Measurements from ENCODE around the gene DAZAP1. TPM values are rescaled to one million over a fixed set of nuclear protein-coding genes. Genes with fewer than 3 reads are reported as not detected.

DAZAP1 gene
- total and polyA plus RNA-seq, 4 donors = 5.4 to 45.0 (median 29.7) TPM

GRCh38 chr19:1433119-1434039 is 26.0 kb downstream of the DAZAP1 start:
- DNase-seq (ENCODE audit: low spot score) = no peak
- no peak overlapping the region for H3K27ac ChIP-seq (ENCODE audit: low read depth in 1 of 2, low read length in 2 of 2)
- peaks cover 4 to 40% (median 23%) of the 10 kb centered on the region in 4 donors for H3K36me3 ChIP-seq (ENCODE audit: control insufficient read depth in 4 of 4, insufficient read depth in 3 of 4, low read depth in 1 of 4, low read length in 3 of 4)
- WGBS = 91% methylated on average over 47 of the region's 47 CpGs
- H3K4me3 ChIP-seq (ENCODE audit: low read depth in 1 of 3, low read length in 3 of 3) = no peak overlapping the region
- H3K4me1 ChIP-seq (ENCODE audit: control insufficient read depth in 4 of 4, insufficient read depth in 4 of 4, low read length in 3 of 4) = peaks cover 0 to 15% (median 7%) of the 10 kb centered on the region in 4 donors
- H3K27me3 ChIP-seq (ENCODE audit: control insufficient read depth in 4 of 4, insufficient read depth in 4 of 4, low read length in 3 of 4) = no peaks in the 10 kb centered on the region
- no peaks in the 10 kb centered on the region for H3K9me3 ChIP-seq (ENCODE audit: control insufficient read depth in 4 of 4, low read length in 3 of 4)
- no peak for TF ChIP-seq JUND (IDR thresholded peaks at IDR 0.05)
- no peak for TF ChIP-seq ZBTB33 (IDR thresholded peaks at IDR 0.05)
- TF ChIP-seq HNF4G (IDR thresholded peaks at IDR 0.05) = no peak
- no peak for TF ChIP-seq YY1 (IDR thresholded peaks at IDR 0.05)
- no peak for TF ChIP-seq TAF1 (conservative IDR thresholded peaks at IDR 0.05)
- no peak for TF ChIP-seq FOXA1 (IDR thresholded peaks at IDR 0.05)
- TF ChIP-seq NR2F2 (IDR thresholded peaks at IDR 0.05) = no peak
- TF ChIP-seq MAX (IDR thresholded peaks at IDR 0.05) = no peak
- no peak for TF ChIP-seq SP1 (IDR thresholded peaks at IDR 0.05)
- no peak for TF ChIP-seq GABPA (IDR thresholded peaks at IDR 0.05 in 1 of 2, conservative IDR thresholded peaks at IDR 0.05 in 1 of 2)
- no peak overlapping the region for H3K9ac ChIP-seq (ENCODE audit: low read depth in 1 of 2, low read length in 2 of 2)

GRCh38 chr19:1434040-1434366 is 26.6 kb downstream of the DAZAP1 start:
- H3K36me3 ChIP-seq (ENCODE audit: control insufficient read depth in 4 of 4, insufficient read depth in 3 of 4, low read depth in 1 of 4, low read length in 3 of 4) = peaks cover 4 to 38% (median 21%) of the 10 kb centered on the region in 4 donors
- H3K9ac ChIP-seq (ENCODE audit: low read depth in 1 of 2, low read length in 2 of 2) = no peak overlapping the region
- H3K27me3 ChIP-seq (ENCODE audit: control insufficient read depth in 4 of 4, insufficient read depth in 4 of 4, low read length in 3 of 4) = no peaks in the 10 kb centered on the region
- no peak overlapping the region for H3K27ac ChIP-seq (ENCODE audit: low read depth in 1 of 2, low read length in 2 of 2)
- no peaks in the 10 kb centered on the region for H3K9me3 ChIP-seq (ENCODE audit: control insufficient read depth in 4 of 4, low read length in 3 of 4)
- H3K4me3 ChIP-seq (ENCODE audit: low read depth in 1 of 3, low read length in 3 of 3) = no peak overlapping the region
- 97% methylated on average over 17 of the region's 17 CpGs for WGBS
- no peak for DNase-seq (ENCODE audit: low spot score)
- H3K4me1 ChIP-seq (ENCODE audit: control insufficient read depth in 4 of 4, insufficient read depth in 4 of 4, low read length in 3 of 4) = peaks cover 0 to 16% (median 7%) of the 10 kb centered on the region in 4 donors
- TF ChIP-seq TAF1 (conservative IDR thresholded peaks at IDR 0.05) (no peak), RAD21 (IDR thresholded peaks at IDR 0.05) (no peak), MAX (IDR thresholded peaks at IDR 0.05) (no peak), GABPA (IDR thresholded peaks at IDR 0.05 in 1 of 2, conservative IDR thresholded peaks at IDR 0.05 in 1 of 2) (no peak), SP1 (IDR thresholded peaks at IDR 0.05) (no peak), REST (IDR thresholded peaks at IDR 0.05) (no peak), FOXA2 (IDR thresholded peaks at IDR 0.05) (no peak), YY1 (IDR thresholded peaks at IDR 0.05) (no peak)
